ENCODE data around the gene TBC1D13.
A peak's percentile ranks its signal among the peaks of the same experiment; 100 is the strongest.

GRCh38 chr9:128829477-128830251, 42.6 kb downstream of the TBC1D13 start, which contains the start of gene SPOUT1:
- no peak for TF ChIP-seq CTCF (conservative IDR thresholded peaks at IDR 0.05; ENCODE audit: low read depth, low read length)
- TF ChIP-seq RFX5 (IDR thresholded peaks at IDR 0.05; ENCODE audit: low read depth, low read length): no peak
- TF ChIP-seq POLR2A (IDR thresholded peaks at IDR 0.05; ENCODE audit: low read depth, low read length): peak; percentile 37; the same call in 1 of the 2 replicates
- peak; percentile 95 for TF ChIP-seq MXI1 (IDR thresholded peaks at IDR 0.05; ENCODE audit: borderline replicate concordance, low read depth, low read length)
- TF ChIP-seq NFE2L2 (IDR thresholded peaks at IDR 0.05; ENCODE audit: low read depth, low read length): no peak
- TF ChIP-seq MAFK (IDR thresholded peaks at IDR 0.05; ENCODE audit: low read depth, low read length): no peak
- TF ChIP-seq RAD21 (IDR thresholded peaks at IDR 0.05; ENCODE audit: low read length): no peak
- TF ChIP-seq CEBPB (IDR thresholded peaks at IDR 0.05; ENCODE audit: low read depth, low read length): no peak
- TF ChIP-seq BHLHE40 (IDR thresholded peaks at IDR 0.05; ENCODE audit: low read depth, low read length): peak; percentile 20; the same call in 1 of the 2 replicates
- TF ChIP-seq MAZ (IDR thresholded peaks at IDR 0.05; ENCODE audit: borderline replicate concordance, low read depth, low read length): peak; percentile 51; the same call in 1 of the 2 replicates
- no peak for TF ChIP-seq CHD1 (IDR thresholded peaks at IDR 0.05; ENCODE audit: low read depth, low read length)
- no peak for TF ChIP-seq FOS (IDR thresholded peaks at IDR 0.05; ENCODE audit: low read depth, low read length)
- TF ChIP-seq USF2 (IDR thresholded peaks at IDR 0.05; ENCODE audit: low read depth, low read length): peak; percentile 39; the same call in 1 of the 2 replicates
- TF ChIP-seq ELK1 (IDR thresholded peaks at IDR 0.05; ENCODE audit: borderline replicate concordance, low read depth, low read length): no peak

Measured in IMR-90 (cell line).